Measurements from ENCODE around the gene MLST8.

MLST8 gene

GRCh38 chr16:2208772-2209171, 3.5 kb downstream of the MLST8 start:
- no peak for DNase-seq (ENCODE audit: low spot score)

GRCh38 chr16:2209258-2210008, 4.2 kb downstream of the MLST8 start:
- DNase-seq (ENCODE audit: low spot score): no peak

GRCh38 chr16:2210009-2210332, 4.7 kb downstream of the MLST8 start:
- DNase-seq (ENCODE audit: low spot score): no peak

DNA sequence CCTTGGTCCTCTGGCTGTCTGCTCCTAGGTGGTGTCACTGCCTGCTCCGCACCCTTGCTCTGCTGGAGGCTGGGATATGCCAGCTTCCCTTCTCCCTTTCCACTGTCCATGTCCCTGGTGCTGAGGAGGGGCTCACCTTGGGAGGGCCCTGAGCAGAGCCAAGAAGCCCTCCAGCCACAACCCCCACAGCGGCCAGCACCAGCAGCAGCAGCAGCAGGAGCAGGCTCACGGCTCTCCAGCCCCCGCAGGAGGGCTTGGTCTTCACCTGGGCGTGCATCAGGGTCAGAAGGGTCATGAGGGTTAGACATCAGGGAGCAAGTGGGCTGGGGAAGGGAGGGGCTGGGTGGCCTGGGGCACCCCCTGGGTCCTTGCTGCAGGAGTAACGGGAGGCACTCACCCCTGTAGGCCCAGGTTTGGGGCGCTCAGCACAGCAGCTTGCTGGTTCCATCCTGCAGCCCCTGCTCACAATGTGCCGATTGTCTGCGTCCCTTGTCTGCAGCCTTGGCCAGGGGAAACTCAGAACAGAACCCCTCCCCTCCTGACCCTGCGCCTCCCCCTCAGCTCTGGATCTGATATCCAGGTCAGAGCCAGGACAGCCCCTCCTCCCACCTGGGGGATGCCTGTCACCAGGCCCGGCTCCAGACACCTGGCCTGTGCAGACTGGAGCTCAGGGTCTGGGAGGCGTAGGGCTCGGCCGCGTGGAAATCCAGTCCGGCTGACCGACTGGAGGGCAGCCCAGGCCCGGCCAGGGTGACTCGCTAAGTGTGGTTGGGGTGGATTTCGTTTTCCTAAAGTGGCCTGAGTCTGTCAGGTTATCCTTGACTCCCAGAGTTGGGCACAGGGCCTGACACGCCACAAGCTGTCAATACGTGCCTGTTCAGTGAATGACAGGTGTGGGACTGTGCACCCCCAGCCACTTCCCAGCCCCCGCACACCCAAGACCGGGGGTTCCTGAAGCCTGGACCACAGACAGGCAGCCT, 5.4 kb downstream of the MLST8 start, which contains the start of gene BRICD5:
Gene BRICD5, minus strand, starts transcription at position 478 of the 980 bp plus-strand sequence. Its CDS starts 30 bp downstream, at position 448.
- DNase-seq (ENCODE audit: low spot score): no peak

GRCh38 chr16:2211923-2212347, 6.7 kb downstream of the MLST8 start:
- no peak for DNase-seq (ENCODE audit: low spot score)

GRCh38 chr16:2212362-2213324, 7.4 kb downstream of the MLST8 start:
- DNase-seq (ENCODE audit: low spot score): no peak

DNA sequence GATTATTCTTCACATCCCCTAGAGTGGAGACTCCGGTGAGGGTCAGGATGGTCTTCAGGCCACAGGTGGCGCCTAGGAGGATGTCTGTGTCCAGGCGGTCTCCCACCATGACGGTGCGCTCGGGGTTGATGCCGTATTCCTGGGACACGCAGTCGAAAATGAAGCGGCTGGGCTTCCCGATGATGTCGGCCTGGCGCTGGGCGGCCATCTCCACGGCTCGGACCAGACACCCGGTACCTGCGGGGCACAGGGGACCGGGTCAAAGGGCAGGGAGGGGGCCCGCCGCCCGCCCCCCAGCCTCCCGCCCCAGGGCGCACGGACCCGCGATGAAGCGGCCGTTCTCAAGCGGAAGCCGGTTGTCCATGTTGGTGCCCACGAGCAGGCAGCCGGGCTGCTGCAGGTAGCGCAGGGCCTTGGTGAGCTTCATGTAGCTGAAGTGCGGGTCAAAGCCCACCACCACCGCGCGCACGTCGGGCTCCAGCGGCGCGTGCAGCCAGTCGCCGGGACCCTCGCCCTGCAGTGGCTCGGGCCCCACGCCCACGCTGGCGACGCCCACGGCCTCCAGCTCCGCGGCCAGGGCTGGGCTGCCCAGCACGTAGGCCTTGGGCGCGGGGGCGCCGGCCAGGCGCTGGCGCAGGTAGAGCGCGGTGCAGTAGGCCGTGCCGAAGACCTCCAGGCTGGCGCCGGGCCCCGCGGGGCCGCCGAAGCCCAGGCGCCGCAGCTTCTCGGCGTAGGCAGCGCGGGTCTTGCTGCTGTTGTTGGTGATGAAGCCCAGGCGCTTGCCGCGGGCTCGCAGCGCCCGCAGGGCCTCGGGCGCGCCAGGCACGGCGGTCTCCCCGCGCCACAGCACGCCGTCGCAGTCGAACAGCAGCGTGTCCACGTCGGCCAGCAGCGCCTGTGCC, 8.8 kb downstream of the MLST8 start:
- DNase-seq (ENCODE audit: low spot score): no peak

DNA sequence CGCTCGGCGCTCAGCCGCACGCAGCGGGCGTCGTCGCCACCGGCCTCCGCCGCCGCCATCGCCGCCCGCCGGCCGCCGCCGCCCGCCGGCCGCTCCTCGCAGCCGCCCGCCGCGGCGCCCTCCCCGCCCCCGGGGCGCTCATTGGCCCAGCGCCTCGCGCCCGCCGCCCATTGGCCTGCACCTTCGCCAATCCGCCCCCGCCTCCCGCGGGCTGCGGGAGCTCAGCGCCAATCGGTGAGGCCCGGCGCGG, 9.4 kb downstream of the MLST8 start, which contains the start of gene PGP:
Gene PGP, minus strand, starts transcription at position 122 of the 250 bp plus-strand sequence. Its CDS starts 63 bp downstream, at position 59.
- DNase-seq (ENCODE audit: low spot score): no peak

DNA sequence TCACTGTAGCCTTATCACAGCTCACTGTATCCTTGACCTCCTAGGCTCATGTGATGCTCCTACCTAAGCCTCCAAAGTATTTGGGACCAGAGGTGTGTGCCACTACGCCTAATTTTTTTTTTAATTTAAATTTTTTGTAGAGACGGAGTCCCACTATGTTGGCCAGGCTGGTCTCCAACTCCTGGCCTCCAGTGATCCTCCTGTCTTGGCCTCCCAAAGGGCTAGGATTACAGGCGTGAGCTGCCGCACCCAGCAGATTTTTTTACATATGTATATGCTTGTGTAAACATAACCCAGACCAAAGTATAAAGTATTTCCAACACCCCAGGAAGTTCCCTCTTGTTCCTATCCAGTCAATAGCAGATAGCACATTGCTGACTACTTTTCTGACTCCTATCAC, 11.1 kb downstream of the MLST8 start:
- no peak for DNase-seq (ENCODE audit: low spot score)

DNA sequence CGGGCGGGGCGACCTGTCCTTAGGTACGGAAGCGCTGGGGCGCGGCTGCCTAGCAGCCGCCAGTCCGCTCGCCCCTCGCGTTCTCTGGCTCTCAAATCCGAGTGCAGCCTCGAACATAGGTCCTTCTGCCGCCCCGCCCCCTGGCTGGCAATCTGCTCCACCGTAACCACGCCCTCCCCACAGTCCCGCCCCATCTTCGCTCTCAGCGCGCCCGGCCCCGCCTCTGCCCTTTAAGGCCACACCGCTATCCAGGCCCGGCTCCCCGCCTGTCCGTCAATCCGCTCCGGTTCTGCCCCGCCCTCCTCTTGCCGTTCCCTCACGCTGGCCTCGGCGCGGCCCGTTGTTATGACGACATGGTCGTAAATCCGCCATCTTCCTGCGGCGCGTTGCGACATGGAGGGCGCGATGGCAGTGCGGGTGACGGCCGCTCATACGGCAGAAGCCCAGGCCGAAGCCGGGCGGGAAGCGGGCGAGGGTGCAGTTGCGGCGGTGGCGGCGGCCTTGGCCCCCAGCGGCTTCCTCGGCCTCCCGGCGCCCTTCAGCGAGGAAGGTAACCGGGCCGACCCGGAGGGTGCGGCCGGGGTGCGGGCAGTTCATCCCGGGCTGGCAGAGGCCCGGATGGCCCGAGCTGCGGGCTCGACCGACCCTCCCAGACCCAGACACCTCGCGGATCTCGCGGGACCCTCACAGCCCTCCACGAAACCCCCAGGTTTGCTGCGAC, 18.1 kb downstream of the MLST8 start, which contains the start of gene E4F1:
Gene E4F1, plus strand, starts transcription at position 371 of the 721 bp plus-strand sequence. Its CDS starts 23 bp downstream, at position 394.
- peak; percentile 99 for DNase-seq (ENCODE audit: low spot score)

GRCh38 chr16:2223942-2224486, 18.8 kb downstream of the MLST8 start:
- DNase-seq (ENCODE audit: low spot score): peak; percentile 54

- no peak for DNase-seq (ENCODE audit: low spot score)
These were observed 21.1 kb downstream of the MLST8 start for GRCh38 chr16:2226245-2226793.

DNA sequence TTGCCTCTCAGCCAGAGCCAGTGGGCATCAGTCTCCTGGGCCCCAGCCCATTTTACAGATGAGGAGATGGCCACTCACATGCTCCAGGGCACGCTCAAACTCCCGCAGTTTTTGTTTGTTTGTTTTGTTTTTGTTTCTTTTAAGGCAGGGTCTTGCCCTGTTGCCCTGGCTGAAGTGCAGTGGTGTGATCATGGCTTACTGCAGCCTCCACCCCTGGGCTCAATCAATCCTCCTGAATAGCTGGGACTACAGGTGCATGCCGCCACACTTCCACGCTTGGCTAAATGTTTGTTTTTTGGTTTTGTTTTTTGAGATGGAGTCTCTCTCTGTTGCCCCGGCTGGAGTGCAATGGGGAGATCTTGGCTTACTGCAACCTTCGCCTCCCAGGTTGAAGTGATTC, 21.7 kb downstream of the MLST8 start:
- DNase-seq (ENCODE audit: low spot score): no peak

DNA sequence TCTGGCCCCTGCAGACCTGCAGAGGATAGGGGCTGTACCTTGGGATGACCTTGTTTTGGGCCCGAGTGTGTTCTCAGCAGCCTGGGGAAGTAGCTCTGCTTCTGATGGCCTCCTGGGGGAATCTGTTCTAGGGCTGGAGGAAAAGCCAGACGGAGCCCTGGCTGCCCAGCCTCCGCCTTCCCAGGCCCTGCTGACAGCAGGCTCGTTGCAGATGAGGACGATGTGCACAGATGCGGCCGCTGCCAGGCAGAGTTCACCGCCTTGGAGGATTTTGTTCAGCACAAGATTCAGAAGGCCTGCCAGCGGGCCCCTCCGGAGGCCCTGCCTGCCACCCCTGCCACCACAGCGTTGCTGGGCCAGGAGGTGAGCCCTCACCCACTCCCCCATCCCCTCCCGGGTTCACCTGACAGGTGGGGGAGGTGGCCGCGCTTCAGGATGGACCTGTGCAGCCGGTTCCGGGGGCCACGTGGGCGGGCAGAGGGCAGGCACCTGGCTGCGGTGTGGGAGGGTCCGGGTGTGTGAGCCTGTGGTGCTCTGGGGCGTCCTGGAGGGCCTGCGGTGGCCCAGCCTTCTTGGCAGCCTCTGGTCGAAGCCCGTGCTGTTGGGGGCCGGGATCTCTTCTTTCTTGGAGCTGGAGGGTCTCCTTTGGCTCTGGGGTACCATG, 23.0 kb downstream of the MLST8 start:
- no peak for DNase-seq (ENCODE audit: low spot score)

GRCh38 chr16:2229091-2229490, 23.8 kb downstream of the MLST8 start:
- DNase-seq (ENCODE audit: low spot score): no peak

DNA sequence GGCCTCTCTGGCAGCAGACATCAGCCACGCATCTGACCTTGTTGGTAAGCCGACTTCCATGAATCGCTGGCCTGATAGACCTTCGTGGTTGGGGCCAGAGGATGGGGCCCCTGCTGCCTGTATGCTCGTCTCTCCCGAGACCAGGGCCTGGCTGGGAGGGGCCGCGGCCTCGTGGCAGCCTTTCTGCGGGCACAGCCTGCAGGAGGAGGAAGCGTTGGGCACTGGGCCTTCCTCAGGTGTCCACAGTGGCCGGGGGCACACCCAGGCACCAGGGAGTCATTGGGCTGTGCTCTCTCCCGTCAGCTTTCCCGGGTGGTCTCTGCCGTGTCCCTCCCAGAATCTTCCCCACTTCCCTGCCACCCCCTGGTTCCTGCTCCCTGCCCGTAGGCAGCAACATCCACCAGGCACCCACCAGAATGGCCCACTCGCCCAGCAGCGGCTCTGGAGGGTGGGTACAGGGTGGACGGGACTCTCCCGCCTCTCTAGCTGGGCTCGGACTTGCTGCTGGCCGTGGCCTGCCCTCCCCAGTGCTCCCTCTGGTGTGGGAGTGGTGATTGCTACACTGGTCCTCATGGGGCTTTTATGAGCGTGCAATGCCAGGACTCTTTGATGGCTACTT, 24.5 kb downstream of the MLST8 start:
- DNase-seq (ENCODE audit: low spot score): no peak

GRCh38 chr16:2230376-2230775, 25.1 kb downstream of the MLST8 start:
- no peak for DNase-seq (ENCODE audit: low spot score)

Data from germinal center (tissue), 1 donor.